Ishikawa (cell line): ENCODE results near the gene LRRC2.
A peak's percentile ranks its signal among the peaks of the same experiment; 100 is the strongest.

Experiments
- CEBPB ChIP-seq: IDR thresholded peaks from 2 replicates; pipeline ENCODE4 v1.6.1; 2012
- CREB1 ChIP-seq: IDR thresholded peaks from 2 replicates; pipeline ENCODE4 v1.6.1; 2012; ENCODE audit warnings: low read depth
- EGR1 ChIP-seq: IDR thresholded peaks from 2 replicates; pipeline ENCODE4 v1.6.1; 2012
- EP300 ChIP-seq: IDR thresholded peaks from 2 replicates; pipeline ENCODE4 v1.6.1; 2012; ENCODE audit warnings: borderline replicate concordance
- FOXM1 ChIP-seq: IDR thresholded peaks from 2 replicates; pipeline ENCODE4 v1.6.1; 2012; ENCODE audit warnings: low read depth, borderline replicate concordance
- MAX ChIP-seq: IDR thresholded peaks from 2 replicates; pipeline ENCODE4 v1.6.1; 2012
- NFIC ChIP-seq: IDR thresholded peaks from 2 replicates; pipeline ENCODE4 v1.6.1; 2012
- RAD21 ChIP-seq: IDR thresholded peaks from 2 replicates; pipeline ENCODE4 v1.6.1; 2012; ENCODE audit warnings: low read depth
- REST ChIP-seq: IDR thresholded peaks from 2 replicates; pipeline ENCODE4 v1.6.1; 2012; ENCODE audit warnings: low read depth, mild to moderate bottlenecking
- TAF1 ChIP-seq: IDR thresholded peaks from 2 replicates; pipeline ENCODE4 v1.6.1; 2012; ENCODE audit warnings: low read depth, mild to moderate bottlenecking
- TCF12 ChIP-seq: IDR thresholded peaks from 2 replicates; pipeline ENCODE4 v1.6.1; 2012; ENCODE audit warnings: low read depth
- TEAD4 ChIP-seq: IDR thresholded peaks from 2 replicates; pipeline ENCODE4 v1.6.1; 2012
- USF1 ChIP-seq: IDR thresholded peaks from 2 replicates; pipeline ENCODE4 v1.6.1; 2012
- YY1 ChIP-seq: IDR thresholded peaks from 2 replicates; pipeline ENCODE4 v1.6.1; 2012; ENCODE audit warnings: low read depth
- ZBTB7A ChIP-seq: IDR thresholded peaks from 2 replicates; pipeline ENCODE4 v1.6.1; 2012; ENCODE audit warnings: low read depth

The LRRC2 gene

GRCh38 chr3:46504789-46505188 lies 61.3 kb downstream of the LRRC2 start:
- no peak for TF ChIP-seq ZBTB7A
- TF ChIP-seq EGR1: no peak
- TF ChIP-seq MAX: no peak
- TF ChIP-seq CEBPB: no peak
- TF ChIP-seq FOXM1: no peak
- TF ChIP-seq CREB1: no peak
- no peak for TF ChIP-seq NFIC
- TF ChIP-seq RAD21: no peak
- no peak for TF ChIP-seq TCF12
- TF ChIP-seq TAF1: no peak
- TF ChIP-seq TEAD4: no peak
- no peak for TF ChIP-seq REST
- TF ChIP-seq EP300: no peak
- TF ChIP-seq USF1: no peak
- no peak for TF ChIP-seq YY1

- no peak for TF ChIP-seq TAF1
Measured at GRCh38 chr3:46503200-46503874, 62.8 kb downstream of the LRRC2 start.

- TF ChIP-seq FOXM1: no peak
- no peak for TF ChIP-seq ZBTB7A
- TF ChIP-seq EP300: no peak
Measured at GRCh38 chr3:46501702-46502101, 64.4 kb downstream of the LRRC2 start.

- TF ChIP-seq TCF12 (no peak), TEAD4 (0 out of 2 replicates have a peak, but pooled peaks have one; percentile 22)
Measured at GRCh38 chr3:46500656-46501635, 65.2 kb downstream of the LRRC2 start.

GRCh38 chr3:46498916-46499519 lies 67.1 kb downstream of the LRRC2 start:
- no peak for TF ChIP-seq NFIC

GRCh38 chr3:46497556-46498265 lies 68.4 kb downstream of the LRRC2 start, which contains the start of gene RTP3:
Gene RTP3 (plus strand): TSS chr3:46497976. CDS start chr3:46498063, 87 bp downstream.
- no peak for TF ChIP-seq EGR1
- no peak for TF ChIP-seq YY1
- TF ChIP-seq REST: no peak
- no peak for TF ChIP-seq FOXM1
- TF ChIP-seq TCF12: no peak
- TF ChIP-seq TEAD4: no peak
- TF ChIP-seq NFIC: no peak
- no peak for TF ChIP-seq RAD21
- TF ChIP-seq USF1: no peak
- TF ChIP-seq TAF1: no peak
- no peak for TF ChIP-seq MAX
- TF ChIP-seq CEBPB: no peak
- TF ChIP-seq CREB1: no peak
- TF ChIP-seq ZBTB7A: no peak
- TF ChIP-seq EP300: no peak
